Uterus (tissue), 4 donors: Measurements from ENCODE around the gene HASPIN. TPM values are rescaled to one million over a fixed set of nuclear protein-coding genes. Genes with fewer than 3 reads are reported as not detected.

Source experiments
- DNase-seq, 2 donors: peaks; one replicate each; pipeline ENCODE4 v3.0.0-alpha.2; 2019 to 2020
- H3K27ac ChIP-seq, 2 donors: fragments of 200-600 bp; sonication (generic); 1 replicate in 1 of 2; 2 replicates in 1 of 2; pipeline ENCODE4 v1.5.1; 2016 to 2018
- H3K27me3 ChIP-seq, 2 donors: fragments of 200-600 bp; sonication (generic); one replicate each; pipeline ENCODE4 v1.5.1; 2018 to 2019; ENCODE audit warnings: control low read depth in 1 of 2
- H3K36me3 ChIP-seq, 2 donors: fragments of 200-600 bp; sonication (generic); one replicate each; pipeline ENCODE4 v1.5.1; 2019; ENCODE audit warnings: control low read depth in 1 of 2
- H3K4me1 ChIP-seq, 2 donors: fragments of 200-600 bp; sonication (generic); one replicate each; pipeline ENCODE4 v1.5.1; 2018 to 2019; ENCODE audit warnings: control low read depth in 1 of 2
- H3K4me3 ChIP-seq, 2 donors: fragments of 200-600 bp; sonication (generic); 1 replicate in 1 of 2; 2 replicates in 1 of 2; pipeline ENCODE4 v1.5.1; 2018 to 2019; ENCODE audit warnings: mild to moderate bottlenecking in 1 of 2
- H3K9me3 ChIP-seq, 2 donors: fragments of 200-600 bp; sonication (generic); one replicate each; pipeline ENCODE4 v1.5.1; 2019; ENCODE audit warnings: control low read depth in 1 of 2
- POLR2A ChIP-seq, 2 donors: fragments of 450-650 bp; IDR thresholded peaks; one replicate each; pipeline ENCODE4 v1.6.1; 2016; ENCODE audit warnings: antibody characterized with exemption in 2 of 2, mild to moderate bottlenecking in 1 of 2, moderate library complexity in 1 of 2
- intact Hi-C: fragments of 100-400 bp; cut with DNase I; formaldehyde crosslinking; loops from one replicate; pipeline ENCODE4 v1.15.1; 2023; ENCODE audit warnings: low total_unique reads
- total RNA-seq, 4 donors: library from RNA; depleted of rRNA in 3 of 4; stranded (reverse); fragments of >200 nt in 3 of 4; gene quantifications; one replicate each; pipeline versions ENCODE4 v1.1.0 to v1.2.4, GENCODE V29; 2014 to 2023
- TF ChIP-seq, protein P1 (sequence below), 4 experiments: fragments of 200-600 bp in 2 of 4; fragments of 450-650 bp in 2 of 4; sonication (generic) in 2 of 4; IDR thresholded peaks; one replicate each; pipeline ENCODE4 v1.5.1; 2016 to 2019; ENCODE audit warnings: antibody characterized with exemption in 4 of 4, mild to moderate bottlenecking in 2 of 4, moderate library complexity in 1 of 4
- donor health status: DM: yes; HTN: yes; CAD: no.

HASPIN gene
- total RNA-seq, 4 donors from 2014 or later, result 2.0 TPM; not detected in 3

- TF ChIP-seq, protein P1, sequence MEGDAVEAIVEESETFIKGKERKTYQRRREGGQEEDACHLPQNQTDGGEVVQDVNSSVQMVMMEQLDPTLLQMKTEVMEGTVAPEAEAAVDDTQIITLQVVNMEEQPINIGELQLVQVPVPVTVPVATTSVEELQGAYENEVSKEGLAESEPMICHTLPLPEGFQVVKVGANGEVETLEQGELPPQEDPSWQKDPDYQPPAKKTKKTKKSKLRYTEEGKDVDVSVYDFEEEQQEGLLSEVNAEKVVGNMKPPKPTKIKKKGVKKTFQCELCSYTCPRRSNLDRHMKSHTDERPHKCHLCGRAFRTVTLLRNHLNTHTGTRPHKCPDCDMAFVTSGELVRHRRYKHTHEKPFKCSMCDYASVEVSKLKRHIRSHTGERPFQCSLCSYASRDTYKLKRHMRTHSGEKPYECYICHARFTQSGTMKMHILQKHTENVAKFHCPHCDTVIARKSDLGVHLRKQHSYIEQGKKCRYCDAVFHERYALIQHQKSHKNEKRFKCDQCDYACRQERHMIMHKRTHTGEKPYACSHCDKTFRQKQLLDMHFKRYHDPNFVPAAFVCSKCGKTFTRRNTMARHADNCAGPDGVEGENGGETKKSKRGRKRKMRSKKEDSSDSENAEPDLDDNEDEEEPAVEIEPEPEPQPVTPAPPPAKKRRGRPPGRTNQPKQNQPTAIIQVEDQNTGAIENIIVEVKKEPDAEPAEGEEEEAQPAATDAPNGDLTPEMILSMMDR (IDR thresholded peaks at IDR 0.05), result no peak
- no peak for TF ChIP-seq POLR2A (IDR thresholded peaks at IDR 0.05)
- intact Hi-C loops, result no loop called here
- H3K27me3 ChIP-seq, result peaks cover 0 to 5% of the 10 kb centered on the region in 2 donors
- H3K4me1 ChIP-seq, result no peaks in the 10 kb centered on the region
- no peak overlapping the region for H3K27ac ChIP-seq
- H3K4me3 ChIP-seq, result no peak overlapping the region
- no peak for DNase-seq
- H3K9me3 ChIP-seq, result no peaks in the 10 kb centered on the region
- no peaks in the 10 kb centered on the region for H3K36me3 ChIP-seq
Measured at GRCh38 chr17:3688027-3688553, 35.6 kb upstream of the HASPIN start.

- Histone ChIP-seq H3K36me3 (no peaks in the 10 kb centered on the region), H3K4me1 (no peaks in the 10 kb centered on the region), H3K4me3 (no peak overlapping the region), H3K27ac (no peak overlapping the region), H3K9me3 (no peaks in the 10 kb centered on the region), H3K27me3 (peaks cover 0 to 6% of the 10 kb centered on the region in 2 donors)
- intact Hi-C loops, result no loop called here
- TF ChIP-seq, protein P1 (IDR thresholded peaks at IDR 0.05), result no peak
- TF ChIP-seq POLR2A (IDR thresholded peaks at IDR 0.05), result no peak
- DNase-seq, result no peak
Measured at GRCh38 chr17:3688852-3689261, 34.8 kb upstream of the HASPIN start.

- Histone ChIP-seq H3K36me3 (no peaks in the 10 kb centered on the region), H3K27me3 (peaks cover 0 to 11% of the 10 kb centered on the region in 2 donors), H3K4me3 (no peak overlapping the region), H3K27ac (no peak overlapping the region), H3K4me1 (no peaks in the 10 kb centered on the region), H3K9me3 (no peaks in the 10 kb centered on the region)
- intact Hi-C loops, result no loop called here
- DNase-seq, result no peak
- no peak for TF ChIP-seq POLR2A (IDR thresholded peaks at IDR 0.05)
- TF ChIP-seq, protein P1 (IDR thresholded peaks at IDR 0.05), result no peak
Measured at GRCh38 chr17:3689262-3690093, 34.2 kb upstream of the HASPIN start.

DNA sequence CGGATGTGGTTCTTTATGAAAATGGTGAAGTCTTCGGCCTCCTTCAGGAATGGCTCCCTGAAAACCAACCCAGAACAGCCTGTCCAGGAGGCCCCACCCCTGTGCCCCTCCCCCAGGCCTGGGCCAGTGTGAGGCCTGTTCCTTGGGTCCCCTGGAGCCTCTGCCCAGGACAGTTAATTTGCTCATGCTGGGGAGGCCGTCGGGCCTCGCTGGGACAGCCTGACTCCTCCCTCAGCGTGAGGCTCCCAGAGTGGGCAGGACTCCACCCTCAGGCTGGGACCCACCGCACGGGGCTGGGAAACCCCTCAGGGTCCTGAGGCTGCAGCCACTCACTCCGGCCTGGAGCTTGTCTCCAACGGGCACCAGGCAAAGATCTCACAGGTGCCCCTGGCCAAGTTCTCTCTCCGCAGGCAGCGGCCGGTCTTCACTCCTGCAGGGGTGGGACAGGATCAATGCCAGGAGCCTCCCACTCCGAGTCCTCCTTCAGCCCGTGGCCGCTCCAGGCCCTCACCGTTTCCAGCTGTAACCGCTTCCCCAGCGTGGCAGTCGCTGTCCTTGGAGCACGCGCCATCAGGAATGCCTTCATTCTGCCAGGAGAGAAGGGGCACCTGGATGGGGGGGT, 33.5 kb upstream of the HASPIN start:
- no peaks in the 10 kb centered on the region for H3K36me3 ChIP-seq
- H3K9me3 ChIP-seq, result no peaks in the 10 kb centered on the region
- no peak overlapping the region for H3K4me3 ChIP-seq
- DNase-seq, result no peak
- intact Hi-C loops, result no loop called here
- peaks cover 0 to 4% of the 10 kb centered on the region in 2 donors for H3K4me1 ChIP-seq
- H3K27ac ChIP-seq, result no peak overlapping the region
- TF ChIP-seq POLR2A (IDR thresholded peaks at IDR 0.05), result no peak
- TF ChIP-seq, protein P1 (IDR thresholded peaks at IDR 0.05), result no peak
- peaks cover 0 to 16% of the 10 kb centered on the region in 2 donors for H3K27me3 ChIP-seq

- peaks cover 0 to 16% of the 10 kb centered on the region in 2 donors for H3K27me3 ChIP-seq
Measured at GRCh38 chr17:3691617-3692067, 32.1 kb upstream of the HASPIN start.

More at GRCh38 chr17:3691617-3692067, 32.1 kb upstream of the HASPIN start:
- intact Hi-C loops, result no loop called here
- no peak overlapping the region for H3K4me3 ChIP-seq
- no peaks in the 10 kb centered on the region for H3K36me3 ChIP-seq
- peaks cover 0 to 14% of the 10 kb centered on the region in 2 donors for H3K4me1 ChIP-seq
- no peak for DNase-seq
- no peak for TF ChIP-seq POLR2A (IDR thresholded peaks at IDR 0.05)
- TF ChIP-seq, protein P1 (IDR thresholded peaks at IDR 0.05), result no peak
- H3K27ac ChIP-seq, result no peak overlapping the region
- no peaks in the 10 kb centered on the region for H3K9me3 ChIP-seq
